ENCODE measurements around the gene AOC1. TPM values are rescaled to one million over a fixed set of nuclear protein-coding genes. Genes with fewer than 3 reads are reported as not detected.
"Not testable (repeated sequence)": the region's sequence is repeated elsewhere in the genome, so short reads cannot be mapped to it uniquely, and the experiment has no call there.

The AOC1 gene
- total RNA-seq, 8 experiments from 2014 or later, result 0.09 to 0.47 (median 0.33) TPM; not detected in 3

DNA sequence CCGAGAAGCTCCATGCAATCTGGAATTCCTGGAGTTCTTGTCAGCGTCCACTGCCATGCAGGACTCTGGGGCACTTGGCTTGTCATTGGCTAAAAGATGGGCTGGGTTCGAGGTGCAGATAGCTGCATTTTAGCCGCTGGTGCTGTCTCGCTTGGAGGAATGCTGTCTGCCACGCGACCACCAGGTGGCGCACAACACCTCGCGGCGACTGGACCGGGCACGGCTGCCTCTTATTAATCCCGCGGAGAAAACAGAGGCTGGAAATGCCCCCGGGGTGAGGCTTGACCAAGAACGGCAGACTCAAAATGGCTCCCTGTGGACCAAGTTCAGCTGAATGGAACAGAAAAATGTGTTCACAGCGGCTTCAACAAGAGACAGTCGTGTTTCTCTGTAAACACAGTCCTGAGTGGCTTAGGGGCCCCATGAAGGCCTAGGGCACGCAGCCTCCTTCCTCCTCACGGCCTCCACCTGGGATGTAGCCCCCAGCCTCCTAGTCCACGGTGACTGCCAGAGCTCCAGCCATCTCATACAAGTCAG, 46.2 kb downstream of the AOC1 start:
- peak; percentile 59 to 95 (median 76) for ATAC-seq (replicated peaks in 6 of 8)
- WGBS, 10 experiments, result 2 to 100% (median 13%) methylated on average over 1 to 14 of the region's 22 CpGs; no CpG with 5 or more reads in 3 of the 10 experiments
- Histone ChIP-seq H3K4me1 (replicated peaks in 1 of 2) (peaks cover 16 to 27% of the 10 kb centered on the region in 2 donors), H3K27ac (no peak overlapping the region), H3K4me3 (no peak overlapping the region)
- in situ Hi-C loops (cut with MboI; ENCODE audit: low pct_unique_long_range_greater_than_20kb in 2 of 9, low sequenced_read_pairs in 9 of 9, unreplicated experiment in 9 of 9), result loop anchor here in 1 of 9 experiments (10.0 kb wide), 1 partner anchor 86 kb away; no protein-coding TSS in a partner anchor

DNA sequence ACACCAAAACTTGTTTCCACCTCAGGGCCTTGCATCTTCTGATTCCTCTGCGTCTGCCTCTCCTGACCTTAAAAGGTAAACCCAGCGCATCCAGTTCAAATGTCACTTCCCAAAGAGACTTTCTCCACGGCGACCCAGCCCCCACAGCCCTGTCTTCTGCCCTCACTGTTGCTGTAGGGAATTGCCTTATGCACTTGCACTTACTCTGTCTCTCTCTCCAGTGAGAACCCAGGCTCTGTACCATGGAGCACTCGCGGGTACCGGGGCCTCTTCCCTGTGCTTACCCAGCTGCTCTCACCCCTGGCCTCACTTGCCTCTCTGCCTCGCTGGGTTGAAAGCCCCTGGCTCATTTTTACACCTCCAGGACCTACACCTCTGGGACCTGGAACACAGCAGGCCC, 48.4 kb downstream of the AOC1 start:
- peaks cover 16 to 27% of the 10 kb centered on the region in 2 donors for H3K4me1 ChIP-seq (replicated peaks in 1 of 2)
- peak in 1 of 8 experiments; percentile 3 for ATAC-seq (replicated peaks in 6 of 8)
- no peak overlapping the region for H3K4me3 ChIP-seq
- H3K27ac ChIP-seq, result peak overlapping the region in 1 of 2 donors; percentile 71
- 27 to 86% (median 71%) methylated on average over 1 to 8 of the region's 8 CpGs; no CpG with 5 or more reads in 4 of the 10 experiments for WGBS, 10 experiments
- in situ Hi-C loops (cut with MboI; ENCODE audit: low pct_unique_long_range_greater_than_20kb in 2 of 9, low sequenced_read_pairs in 9 of 9, unreplicated experiment in 9 of 9), result loop anchor here in 2 of 9 experiments (10.0 kb wide), 1 partner anchor 84 kb away; no protein-coding TSS in a partner anchor

DNA sequence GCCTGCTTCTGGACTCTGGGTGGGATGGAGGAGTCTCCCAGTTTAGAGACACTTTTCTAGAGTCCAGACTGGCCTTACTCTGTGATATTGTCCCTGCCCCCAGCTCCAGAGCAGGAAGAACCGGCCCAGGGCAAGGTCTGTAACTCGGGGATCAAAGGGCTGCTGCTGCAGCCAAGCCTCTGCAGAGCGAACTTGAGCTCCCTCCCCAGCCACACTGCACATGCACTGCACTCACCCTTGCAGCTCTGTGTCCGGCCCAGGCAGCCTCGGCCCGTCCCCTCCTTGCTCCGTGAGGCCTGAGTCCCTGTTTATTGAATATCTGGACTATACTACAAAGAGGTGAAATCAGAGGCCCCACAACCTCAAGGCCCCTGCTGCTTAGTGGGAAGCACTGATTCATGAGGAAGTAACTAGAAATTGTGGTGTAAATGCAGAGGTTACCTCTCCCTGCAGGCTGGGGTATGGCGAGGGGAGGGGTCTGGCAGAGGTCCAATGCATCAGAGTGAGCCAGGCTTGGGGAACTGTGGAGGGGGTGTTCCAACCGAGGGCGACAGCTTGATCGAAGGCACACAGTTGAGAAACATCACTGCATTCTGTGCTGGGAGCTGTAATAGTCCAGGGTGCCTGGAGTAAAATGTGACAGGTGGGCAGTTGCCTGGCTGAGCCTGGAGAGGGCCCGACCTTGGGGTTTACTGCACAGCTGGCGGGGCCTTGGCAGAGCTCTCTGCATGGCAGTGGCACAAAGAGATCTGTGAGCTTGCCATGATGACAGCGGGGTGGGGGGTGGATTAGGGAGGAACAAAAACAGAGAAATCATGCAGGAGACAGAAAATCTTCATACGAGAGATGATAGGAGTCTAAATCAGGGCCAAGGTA, 49.1 kb downstream of the AOC1 start:
- in situ Hi-C loops (cut with MboI; ENCODE audit: low pct_unique_long_range_greater_than_20kb in 2 of 9, low sequenced_read_pairs in 9 of 9, unreplicated experiment in 9 of 9), result loop anchor here in 2 of 9 experiments (10.0 kb wide), 1 partner anchor 83 kb away; no protein-coding TSS in a partner anchor
- H3K27ac ChIP-seq, result peak overlapping the region in 1 of 2 donors; percentile 71
- H3K4me3 ChIP-seq, result no peak overlapping the region
- ATAC-seq (replicated peaks in 6 of 8), result peak in 5 of 8 experiments; percentile 72 to 86 (median 84)
- 37 to 60% (median 40%) methylated on average over 2 to 6 of the region's 15 CpGs; no CpG with 5 or more reads in 5 of the 10 experiments for WGBS, 10 experiments
- peaks cover 16 to 27% of the 10 kb centered on the region in 2 donors for H3K4me1 ChIP-seq (replicated peaks in 1 of 2)

DNA sequence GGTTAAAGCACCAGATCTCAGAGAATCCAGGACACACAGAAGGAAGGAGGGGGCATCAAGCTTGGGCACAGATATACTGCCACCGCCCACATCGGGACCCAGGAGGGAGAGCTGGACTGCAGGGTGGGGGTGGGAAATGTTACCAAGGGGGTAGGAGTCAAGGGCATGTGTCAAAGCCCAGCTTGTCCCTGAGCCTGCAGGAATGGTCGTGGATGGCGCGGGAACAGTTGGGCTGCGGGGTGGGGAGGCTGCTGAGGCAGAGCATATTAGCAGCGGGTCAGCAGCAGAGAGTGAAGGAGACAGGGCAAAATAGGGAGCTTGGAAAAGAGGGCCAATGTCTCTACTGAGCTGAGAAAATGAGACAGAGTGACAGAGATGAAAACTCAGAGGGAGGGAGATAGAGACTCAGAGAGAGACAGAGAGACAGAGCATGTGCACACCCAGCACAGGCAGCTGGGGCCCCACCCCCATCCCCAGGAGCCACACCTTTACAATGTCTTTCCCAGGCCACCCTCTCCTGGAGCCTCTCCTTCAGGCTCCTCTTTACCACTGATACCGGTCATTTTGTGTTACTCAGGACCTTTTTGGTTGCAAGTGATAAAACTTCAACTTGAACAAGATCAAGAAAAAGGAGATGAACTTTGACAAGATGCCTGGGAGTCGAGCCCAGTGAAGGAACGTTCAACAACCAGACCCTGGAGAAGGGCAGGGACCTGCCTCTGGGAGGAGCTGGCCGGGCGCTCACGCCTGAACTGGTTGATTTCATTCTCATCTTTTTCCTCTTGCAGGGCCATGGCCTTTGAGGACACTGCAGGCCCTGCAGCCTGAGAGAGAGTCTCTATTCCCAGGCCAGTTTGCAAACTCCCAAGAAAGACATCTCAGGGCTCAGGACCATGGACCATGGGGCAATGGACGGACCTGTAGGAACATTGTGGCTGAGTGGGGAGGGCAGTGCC, 50.0 kb downstream of the AOC1 start:
- peak overlapping the region in 1 of 2 donors; percentile 71 for H3K27ac ChIP-seq
- H3K4me1 ChIP-seq (replicated peaks in 1 of 2), result peaks cover 16 to 27% of the 10 kb centered on the region in 2 donors
- no peak overlapping the region for H3K4me3 ChIP-seq
- in situ Hi-C loops (cut with MboI; ENCODE audit: low pct_unique_long_range_greater_than_20kb in 2 of 9, low sequenced_read_pairs in 9 of 9, unreplicated experiment in 9 of 9), result loop anchor here in 2 of 9 experiments (10.0 kb wide), 1 partner anchor 82 kb away; no protein-coding TSS in a partner anchor
- 17 to 100% (median 62%) methylated on average over 1 to 6 of the region's 14 CpGs; no CpG with 5 or more reads in 4 of the 10 experiments for WGBS, 10 experiments
- peak in 2 of 8 experiments; percentile 15 to 61 for ATAC-seq (replicated peaks in 6 of 8)

DNA sequence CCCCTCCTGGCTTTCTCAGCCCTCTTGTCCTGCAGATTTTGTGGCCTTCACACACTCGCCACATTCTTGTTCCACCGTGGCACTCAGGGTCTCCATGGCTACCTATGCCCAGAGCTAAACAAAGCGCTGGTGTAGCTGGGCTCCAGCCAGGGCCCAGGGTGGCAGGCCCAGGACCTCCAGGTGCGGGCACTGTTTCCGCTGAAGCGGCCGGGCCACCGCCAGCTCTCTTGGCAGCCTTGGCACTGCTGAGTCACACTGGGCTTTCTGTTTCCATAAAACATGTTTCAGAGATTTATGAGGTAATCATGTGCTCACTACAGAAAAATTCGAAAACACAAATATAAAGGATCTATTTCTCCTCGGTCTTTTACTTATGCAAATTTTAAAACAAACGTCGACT, 51.3 kb downstream of the AOC1 start:
- WGBS, 10 experiments, result 3 to 91% (median 79%) methylated on average over 4 to 9 of the region's 12 CpGs; no CpG with 5 or more reads in 1 of the 10 experiments
- in situ Hi-C loops (cut with MboI; ENCODE audit: low pct_unique_long_range_greater_than_20kb in 2 of 9, low sequenced_read_pairs in 9 of 9, unreplicated experiment in 9 of 9), result loop anchor here in 2 of 9 experiments (10.0 kb wide), 1 partner anchor 81 kb away; no protein-coding TSS in a partner anchor
- H3K4me3 ChIP-seq, result no peak overlapping the region
- peaks cover 16 to 27% of the 10 kb centered on the region in 2 donors for H3K4me1 ChIP-seq (replicated peaks in 1 of 2)
- peak in 4 of 8 experiments; percentile 28 to 87 (median 62) for ATAC-seq (replicated peaks in 6 of 8)
- no peak overlapping the region for H3K27ac ChIP-seq

DNA sequence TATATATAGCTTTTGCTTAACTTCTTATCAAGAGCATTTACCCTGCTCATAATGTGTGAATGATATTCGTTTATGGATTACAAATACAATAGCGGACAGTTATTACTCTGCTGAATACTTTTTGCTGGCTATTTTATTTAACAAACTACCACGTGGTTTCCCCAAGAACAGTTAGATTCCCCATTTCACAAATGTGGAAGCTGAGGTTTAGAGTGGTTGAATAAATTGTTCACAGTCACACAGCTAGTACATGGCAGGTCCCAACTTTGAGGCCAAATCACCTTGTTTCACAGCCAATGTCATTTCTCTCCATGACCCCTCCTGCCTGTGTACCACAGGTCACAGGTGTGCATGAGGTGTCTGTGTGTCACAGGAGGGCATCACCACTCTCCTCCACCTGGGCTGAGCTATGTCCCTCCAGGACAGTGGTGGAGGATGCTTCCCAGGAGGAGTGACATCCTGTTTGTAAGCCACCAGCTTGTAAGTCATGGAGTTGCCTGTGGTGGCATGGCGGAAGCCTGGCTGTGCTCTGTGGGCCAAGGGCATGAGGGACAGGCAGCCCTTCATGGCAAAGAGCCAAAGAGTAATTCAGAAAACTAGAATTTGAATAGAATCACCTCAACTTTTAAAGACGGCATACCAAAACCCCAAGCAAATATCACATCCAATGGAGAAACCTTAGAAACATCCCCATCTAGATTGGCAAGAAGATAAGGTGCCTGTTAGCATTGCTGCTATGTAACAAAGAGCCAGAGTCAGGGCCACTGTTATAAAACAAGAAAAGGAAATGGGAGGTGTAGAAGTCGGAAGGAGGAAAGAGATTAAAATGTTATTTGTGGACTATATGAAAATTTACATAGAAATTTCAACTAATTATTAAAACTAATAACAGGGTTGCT, 51.9 kb downstream of the AOC1 start:
- 33 to 88% (median 83%) methylated on average over 2 to 6 of the region's 6 CpGs; no CpG with 5 or more reads in 1 of the 10 experiments for WGBS, 10 experiments
- in situ Hi-C loops (cut with MboI; ENCODE audit: low pct_unique_long_range_greater_than_20kb in 2 of 9, low sequenced_read_pairs in 9 of 9, unreplicated experiment in 9 of 9), result loop anchor here in 2 of 9 experiments (10.0 kb wide), 1 partner anchor 81 kb away; no protein-coding TSS in a partner anchor
- H3K4me1 ChIP-seq (replicated peaks in 1 of 2), result peaks cover 16 to 27% of the 10 kb centered on the region in 2 donors
- no peak overlapping the region for H3K27ac ChIP-seq
- ATAC-seq (replicated peaks in 6 of 8), result no peak
- no peak overlapping the region for H3K4me3 ChIP-seq

DNA sequence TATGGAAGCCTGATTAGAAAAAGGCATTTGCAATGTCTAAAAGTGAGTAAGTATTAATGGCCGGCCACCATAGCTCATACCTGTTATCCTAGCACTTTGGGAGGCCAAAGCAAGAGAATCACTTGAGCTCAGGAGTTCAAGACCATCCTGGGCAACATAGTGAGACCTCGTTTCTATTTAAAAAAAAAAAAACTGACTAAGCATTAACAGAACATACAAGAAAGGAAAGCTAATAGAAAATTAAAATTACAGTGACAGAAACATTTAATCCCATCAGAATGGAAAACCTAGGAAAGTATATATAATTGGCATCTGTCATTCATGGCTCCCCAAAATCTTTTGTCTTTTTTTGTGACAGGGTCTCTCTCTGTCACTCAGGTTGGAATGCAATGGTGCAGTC, 55.9 kb downstream of the AOC1 start:
- in situ Hi-C loops (cut with MboI; ENCODE audit: low pct_unique_long_range_greater_than_20kb in 2 of 9, low sequenced_read_pairs in 9 of 9, unreplicated experiment in 9 of 9), result loop anchor here in 2 of 9 experiments (10.0 kb wide), 1 partner anchor 77 kb away; no protein-coding TSS in a partner anchor
- ATAC-seq (replicated peaks in 6 of 8), result no peak
- Histone ChIP-seq H3K4me1 (replicated peaks in 1 of 2) (no peaks in the 10 kb centered on the region), H3K27ac (no peak overlapping the region), H3K4me3 (no peak overlapping the region)
- WGBS, 10 experiments, result 0 to 80% (median 50%) methylated on average over 2 of the region's 2 CpGs; no CpG with 5 or more reads in 1 of the 10 experiments

DNA sequence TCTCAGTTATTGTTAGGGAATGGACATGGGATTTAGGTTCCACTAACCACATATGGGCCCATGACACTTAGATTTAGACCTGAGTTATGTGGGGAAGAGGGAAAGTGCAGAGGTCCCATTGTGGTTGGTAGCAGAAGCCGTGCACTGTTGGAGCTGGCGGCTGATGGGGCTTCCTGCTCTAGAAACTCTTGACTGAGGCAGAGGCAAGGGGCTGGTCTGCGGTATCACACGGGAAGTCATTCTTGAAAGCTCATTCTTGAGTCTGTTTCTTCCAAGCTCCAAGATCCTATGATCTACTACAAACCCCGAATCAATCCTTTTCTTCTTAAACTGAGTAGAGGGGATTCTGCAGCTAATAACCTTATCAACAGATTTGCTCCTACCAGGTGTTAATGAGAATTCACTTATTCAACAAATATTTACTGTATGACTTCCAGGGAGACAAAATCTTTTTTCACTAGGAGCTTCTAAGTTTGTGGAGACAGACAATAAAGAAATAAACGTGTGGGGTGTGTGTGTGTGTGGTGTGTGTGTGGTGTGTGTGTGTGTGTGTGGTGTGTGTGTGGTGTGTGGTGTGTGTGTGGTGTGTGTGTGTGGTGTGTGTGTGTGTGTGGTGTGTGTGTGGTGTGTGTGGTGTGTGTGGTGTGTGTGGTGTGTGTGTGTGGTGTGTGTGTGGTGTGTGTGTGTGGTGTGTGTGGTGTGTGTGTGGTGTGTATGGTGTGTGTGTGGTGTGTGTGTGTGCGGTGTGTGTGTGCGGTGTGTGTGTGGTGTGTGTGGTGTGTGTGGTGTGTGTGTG, 57.1 kb downstream of the AOC1 start:
- H3K4me1 ChIP-seq (replicated peaks in 1 of 2), result no peaks in the 10 kb centered on the region
- WGBS, 10 experiments, result 25 to 100% (median 74%) methylated on average over 2 to 5 of the region's 8 CpGs; no CpG with 5 or more reads in 4 of the 10 experiments
- ATAC-seq (replicated peaks in 6 of 8), result no peak
- in situ Hi-C loops (cut with MboI; ENCODE audit: low pct_unique_long_range_greater_than_20kb in 2 of 9, low sequenced_read_pairs in 9 of 9, unreplicated experiment in 9 of 9), result loop anchor here in 2 of 9 experiments (10.0 kb wide), 1 partner anchor 75 kb away; no protein-coding TSS in a partner anchor
- H3K4me3 ChIP-seq, result no peak overlapping the region
- H3K27ac ChIP-seq, result no peak overlapping the region

DNA sequence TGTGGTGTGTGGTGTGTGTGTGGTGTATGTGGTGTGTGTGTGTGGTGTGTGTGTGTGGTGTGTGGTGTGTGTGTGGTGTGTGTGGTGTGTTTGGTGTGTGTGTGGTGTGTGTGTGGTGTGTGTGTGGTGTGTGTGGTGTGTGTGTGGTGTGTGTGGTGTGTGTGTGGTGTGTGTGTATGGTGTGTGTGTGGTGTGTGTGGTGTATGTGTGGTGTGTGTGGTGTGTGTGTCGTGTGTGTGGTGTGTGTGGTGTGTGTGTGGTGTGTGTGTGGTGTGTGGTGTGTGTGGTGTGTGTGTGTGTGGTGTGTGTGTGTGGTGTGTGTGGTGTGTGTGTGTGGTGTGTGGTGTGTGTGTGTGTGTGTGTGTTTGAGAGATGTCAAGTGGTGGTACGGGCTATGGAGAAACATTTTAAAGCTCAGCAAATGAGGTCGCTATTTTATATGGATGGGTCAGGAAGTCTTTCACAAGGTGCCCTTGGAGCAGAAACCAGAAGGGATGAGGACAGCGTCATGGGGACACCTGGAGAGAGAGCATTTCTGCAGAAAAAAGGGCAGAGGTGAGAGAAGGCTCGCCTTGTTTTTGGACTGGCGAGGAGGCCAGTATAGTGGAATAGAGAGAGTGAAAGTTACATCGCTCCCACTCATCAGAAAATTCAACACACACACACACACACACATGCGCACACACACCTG, 58.1 kb downstream of the AOC1 start:
- 0 to 100% (median 73%) methylated on average over 1 to 6 of the region's 8 CpGs; no CpG with 5 or more reads in 2 of the 10 experiments for WGBS, 10 experiments
- H3K4me1 ChIP-seq (replicated peaks in 1 of 2); in situ Hi-C loops (cut with MboI; ENCODE audit: low pct_unique_long_range_greater_than_20kb in 2 of 9, low sequenced_read_pairs in 9 of 9, unreplicated experiment in 9 of 9); H3K4me3 ChIP-seq; ATAC-seq (replicated peaks in 6 of 8); H3K27ac ChIP-seq: not testable (repeated sequence)

DNA sequence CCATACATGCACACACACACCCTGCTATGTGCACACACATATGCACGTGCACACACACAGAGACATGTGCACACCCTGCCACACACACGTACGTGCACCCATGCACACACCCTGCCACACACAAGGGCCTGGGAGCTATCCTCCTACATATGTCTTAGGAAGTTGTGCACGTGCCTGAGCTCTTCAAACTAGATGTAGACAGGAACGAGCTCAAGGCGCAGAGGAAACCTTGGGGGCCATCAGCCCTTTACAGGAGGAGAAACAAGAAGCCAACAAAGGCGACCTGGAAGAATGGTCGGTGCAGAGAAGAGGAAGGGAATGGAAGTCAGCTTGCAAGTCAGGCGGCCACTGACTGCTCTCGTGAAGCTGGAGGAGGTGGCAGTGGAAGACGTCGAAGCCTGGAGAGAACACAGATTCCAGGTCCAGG, 58.7 kb downstream of the AOC1 start:
- in situ Hi-C loops (cut with MboI; ENCODE audit: low pct_unique_long_range_greater_than_20kb in 2 of 9, low sequenced_read_pairs in 9 of 9, unreplicated experiment in 9 of 9), result no loop called here
- no peak for ATAC-seq (replicated peaks in 6 of 8)
- 10 to 92% (median 71%) methylated on average over 1 to 6 of the region's 12 CpGs; no CpG with 5 or more reads in 4 of the 10 experiments for WGBS, 10 experiments

More for the DNA sequence above, 58.7 kb downstream of the AOC1 start:
- Histone ChIP-seq H3K27ac (no peak overlapping the region), H3K4me3 (no peak overlapping the region), H3K4me1 (replicated peaks in 1 of 2) (no peaks in the 10 kb centered on the region)
